RWPE1 (cell line): ENCODE measurements around the gene EFNA5.

ENCODE experiments used
- CTCF ChIA-PET: fragments of 350-600 bp; sonication (Branson Sonifier 250); formaldehyde crosslinking; extraction: SDS; loops from one replicate; lab custom pipeline; 2021; lab: Yijun Ruan, JAX
- POLR2A ChIA-PET: fragments of 400-600 bp; formaldehyde crosslinking; extraction: SDS; loops from one replicate; lab custom pipeline; 2020; ENCODE audit warnings: antibody characterized with exemption; ENCODE audit not compliant: low non-redundant PET; lab: Yijun Ruan, JAX
- DNase-seq: peaks from one replicate; pipeline ENCODE4 v3.0.0; 2012; ENCODE audit warnings: low spot score
- H3K27ac ChIP-seq: fragments of 450-650 bp; 2 replicates; pipeline ENCODE4 v1.5.1; 2017
- CTCF ChIP-seq: fragments of 450-650 bp; conservative IDR thresholded peaks from 2 replicates; pipeline ENCODE4 v1.5.1; 2017; ENCODE audit warnings: low read depth, mild to moderate bottlenecking

EFNA5 gene

DNA sequence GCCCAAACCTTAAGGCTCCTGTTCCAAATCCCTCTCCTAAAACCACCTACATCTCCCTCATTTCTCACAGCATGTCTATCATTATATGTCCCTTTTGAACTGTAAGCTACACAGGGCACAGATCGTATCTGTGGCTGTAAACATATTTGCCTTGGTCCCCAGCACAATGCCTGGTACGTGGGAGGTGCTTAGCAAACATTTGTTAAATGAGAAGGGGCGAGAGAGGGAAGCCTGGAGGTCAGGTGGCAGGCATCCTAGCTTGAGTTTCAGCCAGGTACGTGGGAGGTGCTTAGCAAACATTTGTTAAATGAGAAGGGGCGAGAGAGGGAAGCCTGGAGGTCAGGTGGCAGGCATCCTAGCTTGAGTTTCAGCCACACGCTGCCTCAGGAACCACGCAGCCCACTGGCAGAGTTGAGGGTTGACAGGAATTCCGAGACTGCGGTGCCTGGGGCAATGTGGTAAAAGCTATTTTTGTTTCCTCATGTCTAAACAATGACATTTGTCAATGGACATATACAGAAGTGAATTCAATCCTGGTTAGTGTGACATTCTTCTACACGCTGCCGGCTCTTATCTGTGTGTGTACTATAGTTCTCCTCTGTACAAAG is 113.6 kb downstream of the EFNA5 start:
- TF ChIP-seq CTCF: no peak
- DNase-seq: peak; percentile 86
- H3K27ac ChIP-seq: peak overlapping the region; percentile 47
- POLR2A ChIA-PET: interaction anchor here (1.2 kb wide), 1 partner anchor 15 kb away, joined by 3 read pairs; no protein-coding TSS in a partner anchor
- CTCF ChIA-PET: interaction anchor here (0.6 to 1.6 kb wide), 3 partner anchors 11 to 62 kb away, joined by 3 to 6 read pairs (median 5); no protein-coding TSS in a partner anchor

DNA sequence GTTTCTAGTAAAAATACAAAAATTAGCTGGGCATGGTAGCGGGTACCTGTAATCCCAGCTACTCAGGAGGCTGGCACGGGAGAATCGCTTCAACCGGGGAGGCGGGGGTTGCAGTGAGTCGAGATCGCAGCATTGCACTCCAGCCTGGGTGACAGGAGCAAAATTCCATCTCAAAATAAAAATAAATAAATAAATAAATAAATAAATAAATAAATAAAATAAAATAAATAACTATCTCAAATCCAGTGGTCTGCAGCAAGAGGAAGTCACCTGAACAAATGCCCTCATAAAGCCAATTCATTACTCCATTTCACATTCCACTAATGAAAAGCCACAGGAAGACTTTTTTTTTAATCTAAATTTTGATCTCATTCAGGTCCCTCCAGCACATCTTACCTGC is 114.2 kb downstream of the EFNA5 start:
- DNase-seq: no peak
- no peak for TF ChIP-seq CTCF
- CTCF ChIA-PET: interaction anchor here (1.1 kb wide), 1 partner anchor 15 kb away, joined by 5 read pairs; no protein-coding TSS in a partner anchor
- POLR2A ChIA-PET: interaction anchor here (1.2 kb wide), 1 partner anchor 16 kb away, joined by 3 read pairs; no protein-coding TSS in a partner anchor
- H3K27ac ChIP-seq: no peak overlapping the region

DNA sequence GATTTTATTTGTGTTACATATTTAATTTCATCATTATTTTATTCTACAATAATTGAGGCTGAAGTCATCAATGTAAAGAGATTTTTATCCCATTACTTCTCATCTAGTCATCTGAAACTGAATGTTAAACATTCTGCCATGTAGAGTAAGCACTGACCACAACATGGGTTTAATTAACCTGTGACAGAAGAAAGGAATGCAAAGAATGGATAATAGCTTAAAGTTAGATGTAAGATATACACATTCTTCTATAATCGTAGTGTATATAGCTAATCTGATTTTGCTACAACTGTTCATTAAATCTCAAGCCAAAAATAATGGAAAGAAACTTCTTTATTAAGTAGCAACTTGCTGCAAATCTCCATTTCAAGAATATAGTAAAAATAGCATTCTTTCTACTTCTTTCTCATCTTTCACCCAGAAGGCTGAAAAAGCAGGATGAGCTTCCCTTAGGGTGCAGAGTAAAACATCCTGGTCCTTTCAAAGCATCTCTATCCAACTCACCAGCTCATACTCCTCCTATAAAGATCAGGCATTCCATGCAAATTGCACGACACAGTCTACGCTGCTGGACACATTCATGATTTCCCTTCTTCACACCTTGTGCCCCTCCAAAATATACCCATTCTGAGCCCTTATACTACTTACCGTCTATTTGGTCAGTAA is 115.2 kb downstream of the EFNA5 start:
- TF ChIP-seq CTCF: no peak
- DNase-seq: peak; percentile 38
- CTCF ChIA-PET: interaction anchor here (0.7 kb wide), 1 partner anchor 17 kb away, joined by 3 read pairs; no protein-coding TSS in a partner anchor

DNA sequence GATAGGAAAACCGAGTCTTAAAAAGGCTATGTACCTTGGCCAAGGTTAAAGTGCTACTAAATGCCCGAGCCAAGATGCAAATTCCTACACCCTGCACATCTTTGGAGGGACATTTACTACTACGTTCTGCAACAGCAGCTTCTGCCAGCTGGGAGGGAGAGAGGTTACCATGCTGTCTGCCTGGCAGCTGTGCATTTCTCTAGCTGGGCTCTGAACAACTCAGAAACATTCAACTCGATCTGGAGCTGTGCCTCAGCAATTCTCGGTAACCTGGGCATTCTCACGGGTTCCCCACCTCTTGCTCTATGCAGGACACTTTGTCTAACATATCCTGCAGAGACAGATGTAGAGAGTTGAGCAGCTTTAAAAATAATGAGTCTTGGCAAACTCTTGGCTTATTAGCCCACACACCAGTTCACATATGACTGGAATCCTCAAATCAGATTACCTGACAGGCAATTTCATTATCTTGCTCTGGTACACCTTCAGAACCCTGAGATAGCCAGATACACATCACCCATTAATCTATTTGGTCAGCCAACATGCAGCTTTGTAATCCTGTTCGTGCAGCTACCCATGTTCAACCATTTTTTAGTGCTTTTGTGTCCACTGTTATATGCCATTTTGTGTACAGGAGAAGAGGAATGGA is 115.8 kb downstream of the EFNA5 start:
- POLR2A ChIA-PET: no interaction called here
- CTCF ChIA-PET: interaction anchor here (0.6 to 0.7 kb wide), 2 partner anchors 17 to 1359 kb away, joined by 3 read pairs; no protein-coding TSS in a partner anchor
- no peak for TF ChIP-seq CTCF
- no peak for DNase-seq
- no peak overlapping the region for H3K27ac ChIP-seq

More for the DNA sequence above, 115.2 kb downstream of the EFNA5 start:
- no peak overlapping the region for H3K27ac ChIP-seq
- POLR2A ChIA-PET: no interaction called here

DNA sequence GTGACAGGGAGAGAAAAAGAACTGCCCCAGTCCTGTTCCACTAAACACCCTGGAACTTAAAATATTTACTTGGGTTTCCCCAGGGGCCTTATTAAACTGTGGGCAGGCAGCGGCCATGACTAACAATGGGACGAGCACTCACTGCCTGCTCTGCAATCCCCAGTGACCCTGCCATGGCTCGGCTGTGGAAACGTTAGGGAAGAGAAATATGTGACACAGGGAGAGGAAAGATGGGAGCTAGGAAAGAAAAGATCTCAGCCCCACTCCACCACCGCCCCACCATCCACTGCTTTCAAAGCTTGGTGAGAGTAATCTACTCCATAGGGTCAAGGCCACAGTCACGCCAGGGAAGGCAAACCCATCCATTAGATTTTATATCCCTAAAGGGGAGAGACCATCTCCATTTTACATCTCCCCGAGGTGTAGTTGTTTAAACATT is 117.6 kb downstream of the EFNA5 start:
- no peak overlapping the region for H3K27ac ChIP-seq
- ChIA-PET CTCF (no interaction called here), POLR2A (no interaction called here)
- TF ChIP-seq CTCF: no peak
- DNase-seq: no peak

DNA sequence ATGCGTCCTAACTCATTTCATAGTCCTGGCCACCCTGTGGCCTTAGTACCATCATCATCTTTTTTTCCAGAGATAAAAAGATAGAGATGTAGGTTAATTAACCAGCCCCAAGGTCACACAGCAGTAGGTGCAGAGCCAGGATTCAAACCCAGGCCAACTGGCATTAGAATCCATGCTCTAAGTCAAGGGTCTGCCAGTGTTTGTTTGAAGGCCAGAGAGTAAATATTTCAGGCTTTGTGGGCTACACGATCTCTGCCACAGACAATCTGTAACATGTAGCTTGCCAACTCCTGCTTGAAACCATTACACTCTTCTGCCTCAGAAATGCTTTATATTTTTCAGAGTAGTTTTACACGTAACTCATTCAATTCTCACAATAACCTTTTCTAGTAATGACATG is 119.6 kb downstream of the EFNA5 start:
- POLR2A ChIA-PET: no interaction called here
- no peak overlapping the region for H3K27ac ChIP-seq
- DNase-seq: no peak
- no peak for TF ChIP-seq CTCF
- CTCF ChIA-PET: no interaction called here
